Smooth muscle cell (in vitro differentiated cells): ENCODE results near the gene MRPL55. TPM values are rescaled to one million over a fixed set of nuclear protein-coding genes. Genes with fewer than 3 reads are reported as not detected.

Experiments used
- DNase-seq: peaks from one replicate; lab custom pipeline; 2025; ENCODE audit not compliant: unreplicated experiment; lab: John Stamatoyannopoulos, UW
- H2AFZ ChIP-seq: fragments of 200-600 bp; sonication (generic); 2 replicates; pipeline ENCODE4 v1.6.0; 2016; ENCODE audit warnings: antibody characterized with exemption, low read depth, mild to moderate bottlenecking
- H3F3A ChIP-seq: fragments of 200-600 bp; sonication (generic); 2 replicates; pipeline ENCODE4 v1.6.0; 2017; ENCODE audit warnings: antibody characterized with exemption, low read depth
- H3K27ac ChIP-seq: fragments of 200-600 bp; sonication (generic); 2 replicates; pipeline ENCODE4 v1.5.1; 2016; ENCODE audit warnings: low read depth, mild to moderate bottlenecking
- H3K27me3 ChIP-seq: fragments of 200-600 bp; sonication (generic); 2 replicates; pipeline ENCODE4 v1.6.1; 2016; ENCODE audit warnings: low read depth, mild to moderate bottlenecking
- H3K36me3 ChIP-seq: fragments of 200-600 bp; sonication (generic); 2 replicates; pipeline ENCODE4 v1.5.1; 2016; ENCODE audit warnings: low read depth
- H3K4me1 ChIP-seq: fragments of 200-600 bp; sonication (generic); 2 replicates; pipeline ENCODE4 v1.5.1; 2016; ENCODE audit warnings: low read depth
- H3K4me2 ChIP-seq: fragments of 200-600 bp; sonication (generic); 2 replicates; pipeline ENCODE4 v1.6.0; 2016; ENCODE audit warnings: mild to moderate bottlenecking
- H3K4me3 ChIP-seq: fragments of 200-600 bp; sonication (generic); 2 replicates; pipeline ENCODE4 v1.5.1; 2016; ENCODE audit warnings: mild to moderate bottlenecking
- H3K79me2 ChIP-seq: fragments of 200-600 bp; sonication (generic); 2 replicates; pipeline ENCODE4 v1.6.0; 2016; ENCODE audit warnings: low read depth, mild to moderate bottlenecking
- H3K9ac ChIP-seq: fragments of 200-600 bp; sonication (generic); 2 replicates; pipeline ENCODE4 v1.6.0; 2016; ENCODE audit warnings: low read depth
- H3K9me3 ChIP-seq: fragments of 200-600 bp; sonication (generic); replicated peaks from 2 replicates; pipeline ENCODE4 v1.5.1; 2016; ENCODE audit warnings: low read depth
- H4K20me1 ChIP-seq: fragments of 200-600 bp; sonication (generic); 2 replicates; pipeline ENCODE4 v1.6.0; 2016; ENCODE audit warnings: low read depth
- WGBS: methylation state at CpG from one replicate; pipeline ENCODE4 v1.1.7; 2016; ENCODE audit warnings: low lambda C conversion rate; 5-methylcytosine and 5-hydroxymethylcytosine counted together
- polyA plus RNA-seq: library from polyadenylated mRNA; unstranded; fragments of >200 nt; fragmentation: Nextera tagmentation; extraction: Ambion mirVana; gene quantifications from 2 replicates; pipeline ENCODE4 v1.2.1, GENCODE V29; 2016
- total RNA-seq: library from RNA; depleted of rRNA; stranded (reverse); fragments of >200 nt; gene quantifications from 2 replicates; pipeline ENCODE4 v1.2.3, GENCODE V29; 2014
- TF ChIP-seq, protein P1 (sequence below): fragments of 200-600 bp; sonication (generic); IDR thresholded peaks from 2 replicates; pipeline ENCODE4 v1.5.1; 2017; ENCODE audit warnings: borderline replicate concordance, mild to moderate bottlenecking, antibody characterized with exemption; ENCODE audit not compliant: insufficient read depth, poor library complexity, severe bottlenecking

The MRPL55 gene
- total and polyA plus RNA-seq, 2 experiments from 2014 or later = 83.4 to 178 TPM

GRCh38 chr1:228082918-228083870 is 25.9 kb downstream of the MRPL55 start:
- peak overlapping the region; percentile 96 for H3K27ac ChIP-seq
- no peak overlapping the region for H2AFZ ChIP-seq
- H3K4me1 ChIP-seq = peaks cover 49% of the 10 kb centered on the region
- peak overlapping the region; percentile 99 for H3K4me3 ChIP-seq
- H3K27me3 ChIP-seq = no peaks in the 10 kb centered on the region
- peak overlapping the region; percentile 88 for H3K4me2 ChIP-seq
- peaks cover 23% of the 10 kb centered on the region for H3F3A ChIP-seq
- peaks cover 79% of the 10 kb centered on the region for H4K20me1 ChIP-seq
- H3K36me3 ChIP-seq = no peaks in the 10 kb centered on the region
- under 1% methylated on average over 65 of the region's 79 CpGs for WGBS
- TF ChIP-seq, protein P1, sequence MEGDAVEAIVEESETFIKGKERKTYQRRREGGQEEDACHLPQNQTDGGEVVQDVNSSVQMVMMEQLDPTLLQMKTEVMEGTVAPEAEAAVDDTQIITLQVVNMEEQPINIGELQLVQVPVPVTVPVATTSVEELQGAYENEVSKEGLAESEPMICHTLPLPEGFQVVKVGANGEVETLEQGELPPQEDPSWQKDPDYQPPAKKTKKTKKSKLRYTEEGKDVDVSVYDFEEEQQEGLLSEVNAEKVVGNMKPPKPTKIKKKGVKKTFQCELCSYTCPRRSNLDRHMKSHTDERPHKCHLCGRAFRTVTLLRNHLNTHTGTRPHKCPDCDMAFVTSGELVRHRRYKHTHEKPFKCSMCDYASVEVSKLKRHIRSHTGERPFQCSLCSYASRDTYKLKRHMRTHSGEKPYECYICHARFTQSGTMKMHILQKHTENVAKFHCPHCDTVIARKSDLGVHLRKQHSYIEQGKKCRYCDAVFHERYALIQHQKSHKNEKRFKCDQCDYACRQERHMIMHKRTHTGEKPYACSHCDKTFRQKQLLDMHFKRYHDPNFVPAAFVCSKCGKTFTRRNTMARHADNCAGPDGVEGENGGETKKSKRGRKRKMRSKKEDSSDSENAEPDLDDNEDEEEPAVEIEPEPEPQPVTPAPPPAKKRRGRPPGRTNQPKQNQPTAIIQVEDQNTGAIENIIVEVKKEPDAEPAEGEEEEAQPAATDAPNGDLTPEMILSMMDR = no peak
- peak overlapping the region; percentile 100 for H3K9ac ChIP-seq
- DNase-seq = no peak
- no peaks in the 10 kb centered on the region for H3K9me3 ChIP-seq
- H3K79me2 ChIP-seq = peaks cover 72% of the 10 kb centered on the region

- Histone ChIP-seq H2AFZ (peak within 1 kb of the TSS; percentile 81), H3K9me3 (no peaks in the 10 kb centered on the region), H3K4me1 (peaks cover 46% of the 10 kb centered on the region), H3K79me2 (peaks cover 64% of the 10 kb centered on the region), H3K4me3 (peak within 1 kb of the TSS; percentile 99), H3K27me3 (no peaks in the 10 kb centered on the region), H4K20me1 (peaks cover 76% of the 10 kb centered on the region), H3F3A (peaks cover 23% of the 10 kb centered on the region), H3K9ac (peak within 1 kb of the TSS; percentile 100), H3K4me2 (peak within 1 kb of the TSS; percentile 88), H3K36me3 (no peaks in the 10 kb centered on the region), H3K27ac (peak within 1 kb of the TSS; percentile 96)
- DNase-seq = peak; percentile 78
- under 1% methylated on average over 58 of the region's 87 CpGs for WGBS
- TF ChIP-seq, protein P1 = no peak
These were observed 26.7 kb downstream of the MRPL55 start, which contains the start of gene ARF1 for GRCh38 chr1:228082214-228082917. Gene ARF1, plus strand, starts transcription at chr1:228082708. Its CDS starts 14,407 bp downstream, at chr1:228097115.

- peaks cover 57% of the 10 kb centered on the region for H3K79me2 ChIP-seq
- WGBS = 24% methylated on average over 18 of the region's 31 CpGs
- H3K9me3 ChIP-seq = no peaks in the 10 kb centered on the region
- H3K36me3 ChIP-seq = no peaks in the 10 kb centered on the region
- peaks cover 23% of the 10 kb centered on the region for H3F3A ChIP-seq
- peaks cover 76% of the 10 kb centered on the region for H4K20me1 ChIP-seq
- peak overlapping the region; percentile 88 for H3K4me2 ChIP-seq
- H3K27ac ChIP-seq = no peak overlapping the region
- no peaks in the 10 kb centered on the region for H3K27me3 ChIP-seq
- H3K9ac ChIP-seq = peak overlapping the region; percentile 86
- peak overlapping the region; percentile 81 for H2AFZ ChIP-seq
- peak overlapping the region; percentile 99 for H3K4me3 ChIP-seq
- peaks cover 41% of the 10 kb centered on the region for H3K4me1 ChIP-seq
- no peak for DNase-seq
- TF ChIP-seq, protein P1 = no peak
These were observed 27.4 kb downstream of the MRPL55 start for GRCh38 chr1:228081578-228082213.
